HCT116 (cell line): ENCODE results near the gene PHF5A. TPM values are rescaled to one million over a fixed set of nuclear protein-coding genes. Genes with fewer than 3 reads are reported as not detected.

Experiments used
- ATAC-seq: fragments of 200-7000 bp; cut with Tn5 transposase; 2 replicates; pipeline ENCODE4 v1.9.1; 2020; ENCODE audit warnings: mild to moderate bottlenecking, moderate library complexity
- BruUV-seq: library from RNA; stranded (reverse); fragments of 400-500 nt; replicated peaks from 2 replicates; lab custom pipeline; 2021; lab: Mats Ljungman, UMichigan
- CTCF ChIA-PET: fragments of 300-600 bp; sonication (Branson Sonifier 250); formaldehyde crosslinking; loops from one replicate; lab custom pipeline; 2021; ENCODE audit warnings: antibody characterized with exemption; lab: Charles Lee
- POLR2A ChIA-PET: fragments of 300-600, 350-600 bp; sonication (Branson Sonifier 250); formaldehyde crosslinking; loops from one replicate; lab custom pipeline; 2021; ENCODE audit warnings: antibody characterized with exemption; lab: Charles Lee
- RAD21 ChIA-PET, 2 experiments: fragments of 300-600 bp; sonication (Branson Sonifier 250); formaldehyde crosslinking; loops; one replicate each; lab custom pipeline; 2023; ENCODE audit warnings: low total read pairs in 2 of 2; ENCODE audit not compliant: uncharacterized antibody in 2 of 2, unreplicated experiment in 2 of 2, low non-redundant PET in 1 of 2; lab: Charles Lee
- DNase-seq: peaks from one replicate; pipeline ENCODE4 v3.0.0-alpha.2; 2010; ENCODE audit warnings: low read depth, low spot score
- H2AFZ ChIP-seq: fragments of 200-600 bp; shearing (Covaris generic), sonication (generic); 2 replicates; pipeline ENCODE4 v1.6.1; 2017; ENCODE audit warnings: low read depth, mixed run types, mixed read lengths, antibody characterized with exemption, low read length; ENCODE audit not compliant: poor library complexity, severe bottlenecking
- H3K27ac ChIP-seq: 2 replicates; pipeline ENCODE4 v1.5.1; 2012; ENCODE audit warnings: low read depth, low read length
- H3K27me3 ChIP-seq: fragments of 200-600 bp; sonication (generic); 2 replicates; pipeline ENCODE4 v1.6.1; 2016; ENCODE audit warnings: mixed run types, low read length, mixed read lengths; ENCODE audit not compliant: insufficient read depth
- H3K36me3 ChIP-seq, 2 experiments: fragments of 200-500 bp in 1 of 2; fragments of 200-600 bp in 1 of 2; sonication (Bioruptor generic) in 1 of 2; sonication (generic) in 1 of 2; 2 replicates each; pipeline versions ENCODE4 v1.5.1 to v1.6.1; 2014 to 2016; ENCODE audit warnings: low read length in 2 of 2, inconsistent platforms in 1 of 2, mixed read lengths in 1 of 2, mixed run types in 1 of 2; ENCODE audit not compliant: insufficient read depth in 2 of 2, control insufficient read depth in 1 of 2
- H3K4me1 ChIP-seq, 2 experiments: fragments of 200-600 bp in 1 of 2; sonication (generic) in 1 of 2; 2 replicates each; pipeline versions ENCODE4 v1.5.1 to v1.6.1; 2012 to 2017; ENCODE audit warnings: low read length in 2 of 2, inconsistent platforms in 1 of 2, mild to moderate bottlenecking in 1 of 2, mixed read lengths in 1 of 2, mixed run types in 1 of 2, moderate library complexity in 1 of 2; ENCODE audit not compliant: insufficient read depth in 2 of 2, control insufficient read depth in 1 of 2
- H3K4me2 ChIP-seq: fragments of 200-600 bp; sonication (generic); 2 replicates; pipeline ENCODE4 v1.6.1; 2017; ENCODE audit warnings: mixed run types, low read length, mixed read lengths
- H3K4me3 ChIP-seq, 2 experiments: fragments of 200-600 bp in 1 of 2; sonication (generic) in 1 of 2; replicated peaks in 1 of 2; 2 replicates each; pipeline ENCODE4 v1.5.1; 2011 to 2016; ENCODE audit warnings: low read length in 2 of 2, control low read depth in 1 of 2, low read depth in 1 of 2, mild to moderate bottlenecking in 1 of 2, mixed read lengths in 1 of 2, mixed run types in 1 of 2
- H3K79me2 ChIP-seq: fragments of 200-600 bp; sonication (generic); 2 replicates; pipeline ENCODE4 v1.6.1; 2017; ENCODE audit warnings: mild to moderate bottlenecking, mixed run types, low read length, moderate library complexity, mixed read lengths; ENCODE audit not compliant: insufficient read depth
- H3K9ac ChIP-seq: fragments of 200-600 bp; sonication (generic); 2 replicates; pipeline ENCODE4 v1.6.1; 2016; ENCODE audit warnings: low read length, mixed read lengths
- H3K9me2 ChIP-seq: fragments of 200-600 bp; sonication (generic), shearing (Covaris generic); 2 replicates; pipeline ENCODE4 v1.6.1; 2017; ENCODE audit warnings: mixed run types, mild to moderate bottlenecking, moderate library complexity; ENCODE audit not compliant: insufficient read depth
- H3K9me3 ChIP-seq, 2 experiments: fragments of 200-500 bp in 1 of 2; fragments of 200-600 bp in 1 of 2; sonication (Bioruptor generic) in 1 of 2; sonication (generic) in 1 of 2; 2 replicates each; pipeline ENCODE4 v1.6.1; 2014 to 2017; ENCODE audit warnings: low read length in 2 of 2, mixed read lengths in 2 of 2, inconsistent platforms in 1 of 2, low read depth in 1 of 2, mild to moderate bottlenecking in 1 of 2, mixed run types in 1 of 2, moderate library complexity in 1 of 2; ENCODE audit not compliant: control insufficient read depth in 1 of 2, insufficient read depth in 1 of 2
- H4K20me1 ChIP-seq: fragments of 200-600 bp; sonication (generic), shearing (Covaris generic); 2 replicates; pipeline ENCODE4 v1.6.1; 2017; ENCODE audit warnings: mixed run types, mild to moderate bottlenecking, moderate library complexity; ENCODE audit not compliant: insufficient read depth
- CBX3 ChIP-seq: IDR thresholded peaks from 2 replicates; pipeline ENCODE4 v1.6.1; 2012; ENCODE audit warnings: low read depth
- EGR1 ChIP-seq: IDR thresholded peaks from 2 replicates; pipeline ENCODE4 v1.6.1; 2012; ENCODE audit warnings: low read depth
- EZH2 ChIP-seq: fragments of 200-600 bp; sonication (generic); IDR thresholded peaks from 2 replicates; pipeline ENCODE4 v1.6.1; 2017; ENCODE audit warnings: antibody characterized with exemption, mixed run types
- EZH2phosphoT487 ChIP-seq: fragments of 200-600 bp; IDR thresholded peaks from 2 replicates; pipeline ENCODE4 v1.6.1; 2018; ENCODE audit warnings: antibody characterized with exemption, borderline replicate concordance
- FOSL1 ChIP-seq: IDR thresholded peaks from 2 replicates; pipeline ENCODE4 v1.6.1; 2012; ENCODE audit warnings: low read depth
- JUND ChIP-seq: IDR thresholded peaks from 2 replicates; pipeline ENCODE4 v1.6.1; 2012
- SRF ChIP-seq: IDR thresholded peaks from 2 replicates; pipeline ENCODE4 v1.6.1; 2012; ENCODE audit warnings: low read depth
- TCF7L2 ChIP-seq: IDR thresholded peaks from 2 replicates; pipeline ENCODE4 v1.7.0; 2011; ENCODE audit warnings: borderline replicate concordance, inconsistent platforms; ENCODE audit not compliant: insufficient read depth, insufficient read length; ENCODE audit errors: extremely low read depth
- YY1 ChIP-seq: IDR thresholded peaks from 2 replicates; pipeline ENCODE4 v1.6.1; 2011; ENCODE audit warnings: low read length, low read depth, moderate library complexity, mild to moderate bottlenecking; ENCODE audit not compliant: insufficient replicate concordance; ENCODE audit errors: extremely low read depth
- intact Hi-C: fragments of 100-400 bp; cut with micrococcal nuclease; formaldehyde crosslinking; loops from 2 replicates; pipeline ENCODE4 v1.10.0; 2022
- total RNA-seq: library from RNA; stranded (reverse); gene quantifications from one replicate; pipeline ENCODE4 v1.2.1, GENCODE V29; 2021; ENCODE audit not compliant: unreplicated experiment
- TF ChIP-seq, protein P1 (sequence below): IDR thresholded peaks from 2 replicates; pipeline ENCODE4 v1.6.1; 2011; ENCODE audit warnings: mild to moderate bottlenecking, low read length, moderate library complexity; ENCODE audit not compliant: insufficient replicate concordance; ENCODE audit errors: extremely low read depth
- TF ChIP-seq, protein P2 (sequence below): IDR thresholded peaks from 2 replicates; pipeline ENCODE4 v1.6.1; 2012; ENCODE audit warnings: low read depth

Gene PHF5A
- total RNA-seq, 1 experiment from 2014 or later = 86.0 TPM

- TF ChIP-seq TCF7L2 (peak; percentile 93), SRF (peak; percentile 94)
- TF ChIP-seq, protein P1, sequence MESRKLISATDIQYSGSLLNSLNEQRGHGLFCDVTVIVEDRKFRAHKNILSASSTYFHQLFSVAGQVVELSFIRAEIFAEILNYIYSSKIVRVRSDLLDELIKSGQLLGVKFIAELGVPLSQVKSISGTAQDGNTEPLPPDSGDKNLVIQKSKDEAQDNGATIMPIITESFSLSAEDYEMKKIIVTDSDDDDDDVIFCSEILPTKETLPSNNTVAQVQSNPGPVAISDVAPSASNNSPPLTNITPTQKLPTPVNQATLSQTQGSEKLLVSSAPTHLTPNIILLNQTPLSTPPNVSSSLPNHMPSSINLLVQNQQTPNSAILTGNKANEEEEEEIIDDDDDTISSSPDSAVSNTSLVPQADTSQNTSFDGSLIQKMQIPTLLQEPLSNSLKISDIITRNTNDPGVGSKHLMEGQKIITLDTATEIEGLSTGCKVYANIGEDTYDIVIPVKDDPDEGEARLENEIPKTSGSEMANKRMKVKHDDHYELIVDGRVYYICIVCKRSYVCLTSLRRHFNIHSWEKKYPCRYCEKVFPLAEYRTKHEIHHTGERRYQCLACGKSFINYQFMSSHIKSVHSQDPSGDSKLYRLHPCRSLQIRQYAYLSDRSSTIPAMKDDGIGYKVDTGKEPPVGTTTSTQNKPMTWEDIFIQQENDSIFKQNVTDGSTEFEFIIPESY = peak; percentile 91
- TF ChIP-seq, all 23 proteins: peak for 10
Measured at GRCh38 chr22:41468381-41469217, at the start of gene PHF5A, which contains the start of gene ACO2 (continued).

GRCh38 chr22:41518048-41518347 is 49.5 kb upstream of the PHF5A start:
- no peaks in the 10 kb centered on the region for H4K20me1 ChIP-seq
- H3K79me2 ChIP-seq = peaks cover 6% of the 10 kb centered on the region; the same call in 1 of the 2 replicates
- TF ChIP-seq JUND = no peak
- TF ChIP-seq EGR1 = no peak
- no peak for TF ChIP-seq FOSL1
- no peak for TF ChIP-seq SRF
- TF ChIP-seq EZH2phosphoT487 = no peak
- no peak for TF ChIP-seq CBX3
- TF ChIP-seq YY1 = no peak
- TF ChIP-seq EZH2 = no peak
- TF ChIP-seq, protein P2, sequence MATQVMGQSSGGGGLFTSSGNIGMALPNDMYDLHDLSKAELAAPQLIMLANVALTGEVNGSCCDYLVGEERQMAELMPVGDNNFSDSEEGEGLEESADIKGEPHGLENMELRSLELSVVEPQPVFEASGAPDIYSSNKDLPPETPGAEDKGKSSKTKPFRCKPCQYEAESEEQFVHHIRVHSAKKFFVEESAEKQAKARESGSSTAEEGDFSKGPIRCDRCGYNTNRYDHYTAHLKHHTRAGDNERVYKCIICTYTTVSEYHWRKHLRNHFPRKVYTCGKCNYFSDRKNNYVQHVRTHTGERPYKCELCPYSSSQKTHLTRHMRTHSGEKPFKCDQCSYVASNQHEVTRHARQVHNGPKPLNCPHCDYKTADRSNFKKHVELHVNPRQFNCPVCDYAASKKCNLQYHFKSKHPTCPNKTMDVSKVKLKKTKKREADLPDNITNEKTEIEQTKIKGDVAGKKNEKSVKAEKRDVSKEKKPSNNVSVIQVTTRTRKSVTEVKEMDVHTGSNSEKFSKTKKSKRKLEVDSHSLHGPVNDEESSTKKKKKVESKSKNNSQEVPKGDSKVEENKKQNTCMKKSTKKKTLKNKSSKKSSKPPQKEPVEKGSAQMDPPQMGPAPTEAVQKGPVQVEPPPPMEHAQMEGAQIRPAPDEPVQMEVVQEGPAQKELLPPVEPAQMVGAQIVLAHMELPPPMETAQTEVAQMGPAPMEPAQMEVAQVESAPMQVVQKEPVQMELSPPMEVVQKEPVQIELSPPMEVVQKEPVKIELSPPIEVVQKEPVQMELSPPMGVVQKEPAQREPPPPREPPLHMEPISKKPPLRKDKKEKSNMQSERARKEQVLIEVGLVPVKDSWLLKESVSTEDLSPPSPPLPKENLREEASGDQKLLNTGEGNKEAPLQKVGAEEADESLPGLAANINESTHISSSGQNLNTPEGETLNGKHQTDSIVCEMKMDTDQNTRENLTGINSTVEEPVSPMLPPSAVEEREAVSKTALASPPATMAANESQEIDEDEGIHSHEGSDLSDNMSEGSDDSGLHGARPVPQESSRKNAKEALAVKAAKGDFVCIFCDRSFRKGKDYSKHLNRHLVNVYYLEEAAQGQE = no peak
- no peak overlapping the region for H3K9ac ChIP-seq
- H3K36me3 ChIP-seq = peaks cover 5 to 47% of the 10 kb centered on the region in 2 experiments; a peak in 3 of 4 replicates
- H2AFZ ChIP-seq = no peak overlapping the region
- no TSS peak for BruUV-seq
- H3K9me2 ChIP-seq = no peaks in the 10 kb centered on the region
- no peaks in the 10 kb centered on the region for H3K9me3 ChIP-seq
- DNase-seq (no peak), ATAC-seq (no peak)
- CTCF ChIA-PET = interaction anchor here (0.9 to 4.3 kb wide), 12 partner anchors 9 to 835 kb away, joined by 3 to 90 read pairs (median 4); partner anchors contain the start of gene TEF
- intact Hi-C loops = no loop called here
- no peak overlapping the region for H3K4me2 ChIP-seq
- H3K27ac ChIP-seq = no peak overlapping the region
- H3K4me3 ChIP-seq = no peak overlapping the region
- POLR2A ChIA-PET = interaction anchor here (1.5 kb wide), 1 partner anchor 71 kb away, joined by 8 read pairs; the partner anchor contains the start of gene TOB2
- RAD21 ChIA-PET = interaction anchor here (1.0 to 2.4 kb wide), 4 partner anchors 13 to 116 kb away, joined by 4 to 18 read pairs (median 6); no protein-coding TSS in a partner anchor
- H3K27me3 ChIP-seq = no peaks in the 10 kb centered on the region
- peaks cover 15 to 26% of the 10 kb centered on the region in 2 experiments for H3K4me1 ChIP-seq
